ENCODE results near the gene SLC35A1. TPM values are rescaled to one million over a fixed set of nuclear protein-coding genes. Genes with fewer than 3 reads are reported as not detected.

Gene SLC35A1
- total RNA-seq, 1 donor from 2014 or later: 20.0 TPM

DNA sequence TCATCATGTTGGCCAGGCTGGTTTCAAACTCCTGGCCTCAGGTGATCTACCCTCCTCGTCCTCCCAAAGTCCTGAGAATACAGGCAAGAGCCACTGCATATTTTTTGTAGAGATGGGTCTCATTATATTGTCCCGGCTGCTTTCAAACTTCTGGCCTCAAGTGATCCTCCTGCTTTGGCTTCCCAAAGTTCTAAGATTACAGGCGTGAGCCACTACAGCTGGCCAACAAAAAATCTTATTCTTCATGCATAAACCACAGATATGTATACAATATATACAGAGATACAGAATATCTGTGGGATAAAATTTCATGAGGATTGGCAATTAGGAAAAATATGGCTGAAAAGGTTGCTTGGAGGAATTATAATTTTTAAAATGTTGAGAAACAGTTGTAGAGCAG is 49.9 kb downstream of the SLC35A1 start:
- DNase-seq (ENCODE audit: low read depth in 2 of 2): no peak

- DNase-seq (ENCODE audit: low read depth in 2 of 2): peak in 1 of 2 donors; percentile 62
Measured at GRCh38 chr6:87529221-87529620, 56.4 kb downstream of the SLC35A1 start.

DNA sequence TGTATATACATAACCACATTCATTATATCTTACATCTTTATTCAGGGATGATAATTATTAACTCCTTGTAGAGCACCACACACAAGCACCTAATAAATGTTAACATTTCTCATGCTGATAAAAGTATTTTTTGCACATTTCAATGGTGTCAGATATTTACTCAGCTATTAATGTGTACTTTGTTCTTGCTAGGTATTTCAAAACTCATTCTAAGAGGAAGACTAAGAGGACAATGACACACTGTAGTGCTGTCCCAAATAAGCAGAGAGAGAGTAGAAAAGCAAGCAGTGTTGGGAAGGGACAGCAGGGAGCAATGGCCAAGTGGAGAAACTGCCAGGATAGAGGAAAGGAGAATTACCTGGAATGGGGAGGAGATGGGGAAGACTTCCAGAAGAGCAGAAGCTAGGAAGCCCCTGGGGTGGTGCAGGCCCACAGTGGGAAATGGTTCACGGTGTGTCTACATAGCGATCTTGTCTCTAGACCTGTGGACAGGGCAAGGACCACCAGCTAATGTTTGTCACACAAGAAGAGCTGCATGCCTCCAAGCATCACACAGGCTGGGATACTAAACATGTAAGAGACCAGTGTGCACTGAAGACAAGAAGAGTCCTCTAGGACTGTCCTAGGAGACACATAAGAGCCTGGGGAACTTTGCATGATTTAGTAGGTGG is 61.7 kb downstream of the SLC35A1 start:
- no peak for DNase-seq (ENCODE audit: low read depth in 2 of 2)

DNA sequence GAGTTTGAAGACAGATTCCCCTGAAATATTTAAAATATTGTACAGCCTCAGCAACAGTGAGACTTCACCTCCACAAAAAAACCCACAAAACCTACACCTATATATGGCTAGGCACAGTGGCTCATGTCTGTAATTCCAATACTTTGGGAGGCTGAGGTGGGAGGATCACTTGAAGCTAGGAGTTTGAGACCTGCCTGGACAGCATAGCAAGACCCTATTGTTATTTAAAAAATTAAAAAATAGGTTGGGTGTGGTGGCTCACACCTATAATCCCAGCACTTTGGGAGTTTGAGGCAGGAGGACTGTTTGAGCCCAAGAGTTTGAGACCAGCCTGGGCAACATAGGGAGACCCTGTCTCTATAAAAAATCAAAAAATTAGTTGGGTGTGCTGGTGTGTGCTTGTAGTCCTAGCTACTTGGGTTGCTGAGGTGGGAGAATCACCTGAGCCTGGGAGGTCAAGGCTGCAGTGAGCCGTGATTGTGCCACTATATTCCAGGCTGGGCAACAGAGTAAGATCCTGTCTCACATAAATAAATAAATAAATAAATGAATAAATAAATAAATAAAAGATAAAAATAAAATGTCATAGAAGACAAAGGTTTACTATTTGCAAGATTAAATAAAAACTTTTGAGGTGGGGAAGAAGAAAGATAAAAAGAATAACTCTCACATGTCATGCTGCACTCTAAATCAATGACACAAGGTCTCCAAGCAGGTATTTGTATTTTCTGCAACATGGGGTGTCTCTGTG is 65.9 kb downstream of the SLC35A1 start:
- DNase-seq (ENCODE audit: low read depth in 2 of 2): no peak

GRCh38 chr6:87539554-87539953 is 66.8 kb downstream of the SLC35A1 start:
- DNase-seq (ENCODE audit: low read depth in 2 of 2): no peak

- peak; percentile 93 to 97 for DNase-seq (ENCODE audit: low read depth in 2 of 2)
Measured at GRCh38 chr6:87540539-87540938, 67.8 kb downstream of the SLC35A1 start.

DNA sequence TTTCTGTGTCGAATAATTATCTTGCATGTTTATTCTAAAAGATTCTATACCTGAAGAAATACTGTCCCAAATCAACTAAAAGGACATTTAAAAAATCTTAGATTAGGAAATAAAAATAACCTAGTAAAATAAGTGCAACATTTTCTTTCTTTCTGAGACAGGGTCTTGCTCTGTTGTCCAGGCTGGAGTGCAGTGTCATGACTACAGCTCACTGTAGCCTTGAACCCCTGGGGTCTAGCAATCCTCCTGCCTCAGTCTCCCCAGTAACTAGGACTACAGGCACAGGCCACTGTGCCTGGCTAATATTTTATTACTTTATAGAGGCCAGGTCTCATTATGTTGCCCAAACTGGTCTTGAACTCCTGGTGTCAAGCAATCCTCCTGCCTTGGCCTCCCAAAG is 68.3 kb downstream of the SLC35A1 start:
- no peak for DNase-seq (ENCODE audit: low read depth in 2 of 2)

DNA sequence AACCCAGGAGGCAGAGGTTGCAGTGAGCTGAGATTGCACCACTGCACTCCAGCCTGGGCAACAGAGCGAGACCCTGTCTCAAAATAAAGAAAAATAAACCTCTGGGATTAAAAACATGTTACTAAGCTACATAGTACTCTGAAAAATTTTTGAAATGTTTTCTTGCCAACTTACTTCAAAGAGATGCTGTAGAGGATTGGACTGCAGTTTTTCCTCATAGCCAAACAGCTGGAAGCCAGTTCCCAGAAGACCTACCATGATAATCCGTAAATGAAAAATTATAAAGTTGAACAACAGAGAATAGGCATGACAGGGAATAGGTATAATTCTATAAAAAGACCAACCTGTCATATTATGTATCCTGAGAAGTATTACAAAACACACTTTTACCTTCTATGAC is 69.0 kb downstream of the SLC35A1 start:
- no peak for DNase-seq (ENCODE audit: low read depth in 2 of 2)

GRCh38 chr6:87543696-87544473 is 71.1 kb downstream of the SLC35A1 start:
- no peak for DNase-seq (ENCODE audit: low read depth in 2 of 2)

GRCh38 chr6:87544474-87544735 is 71.6 kb downstream of the SLC35A1 start:
- DNase-seq (ENCODE audit: low read depth in 2 of 2): no peak

DNA sequence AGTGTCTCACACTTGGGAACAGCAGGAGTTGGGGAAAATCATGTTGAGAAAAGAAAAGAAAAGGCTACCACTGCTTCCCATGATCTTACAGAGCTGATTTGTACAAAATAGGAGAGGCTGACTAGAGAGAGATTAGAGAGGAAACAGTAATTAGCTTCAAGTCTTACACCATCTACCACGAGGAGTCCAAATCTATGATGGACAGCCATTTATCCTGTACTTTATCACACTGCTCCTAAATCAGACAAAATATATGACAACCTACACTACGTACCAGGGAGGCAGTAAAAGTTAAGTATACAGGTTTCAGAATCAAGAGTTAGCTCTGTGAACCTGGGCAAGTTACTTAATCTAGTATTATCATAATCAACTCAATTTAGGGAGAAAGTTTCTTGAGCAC is 79.0 kb downstream of the SLC35A1 start:
- DNase-seq (ENCODE audit: low read depth in 2 of 2): no peak

GRCh38 chr6:87553159-87553765 is 80.5 kb downstream of the SLC35A1 start:
- no peak for DNase-seq (ENCODE audit: low read depth in 2 of 2)

DNA sequence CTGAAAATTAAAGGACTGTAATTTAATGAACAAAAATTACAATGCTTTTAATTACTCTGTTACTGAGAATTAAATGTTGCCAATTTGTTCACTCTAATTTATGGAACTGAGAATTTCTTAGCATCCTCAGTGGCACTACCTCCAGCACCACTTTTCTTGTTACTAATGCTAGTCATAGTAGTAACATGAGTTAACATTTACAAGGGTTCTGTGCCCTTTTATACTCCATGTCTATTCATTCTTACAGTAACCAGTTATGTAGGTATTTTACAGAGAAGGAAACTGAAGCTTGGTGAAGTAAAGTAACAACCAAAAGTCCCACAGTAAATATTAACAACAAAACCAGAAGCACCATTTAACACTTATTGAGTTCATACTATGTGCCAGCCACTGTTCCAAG is 82.7 kb downstream of the SLC35A1 start:
- DNase-seq (ENCODE audit: low read depth in 2 of 2): no peak

DNA sequence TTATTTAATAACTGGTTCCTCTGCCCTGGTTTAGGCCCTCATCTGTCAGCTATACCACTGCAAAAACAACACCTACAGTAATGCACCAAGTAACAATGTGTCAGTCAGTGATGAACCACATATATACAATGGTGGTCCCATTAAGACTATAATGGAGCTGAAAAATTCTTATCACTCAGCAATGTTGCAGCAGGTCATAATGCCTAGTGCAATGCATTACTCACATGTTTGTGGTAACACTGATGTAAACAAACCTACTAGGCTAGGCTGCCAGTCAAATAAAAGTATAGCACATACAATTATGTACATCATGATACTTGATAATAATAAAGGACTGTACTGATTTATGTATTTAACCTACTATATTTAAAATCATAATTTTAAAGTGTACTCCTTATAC is 85.7 kb downstream of the SLC35A1 start:
- DNase-seq (ENCODE audit: low read depth in 2 of 2): no peak

DNA sequence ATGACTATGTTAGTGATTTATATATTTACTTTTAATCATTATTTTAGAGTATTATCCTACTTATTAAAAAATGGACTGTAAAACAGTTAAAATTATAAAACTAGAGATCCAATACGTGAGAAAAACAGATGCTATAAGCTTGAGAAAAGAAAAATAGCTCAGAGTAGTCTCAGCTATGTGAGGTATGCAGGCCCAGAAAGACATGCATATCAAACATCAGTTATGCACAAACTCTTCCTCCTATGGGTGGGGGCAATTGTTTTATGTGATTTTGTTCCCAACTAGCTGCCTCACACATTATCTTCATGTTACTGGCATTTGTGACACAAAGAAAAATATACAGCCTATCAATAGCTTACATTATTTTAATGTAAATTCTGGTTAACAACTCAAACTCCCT is 88.2 kb downstream of the SLC35A1 start:
- DNase-seq (ENCODE audit: low read depth in 2 of 2): no peak

Other genes with a start within 250 kb of the SLC35A1 start
- gene SMIM8, start 150.4 kb upstream of the SLC35A1 start, total RNA-seq: 2.2 and 2.5 TPM in 2 replicates
- gene GJB7, start 143.7 kb upstream of the SLC35A1 start, total RNA-seq: not detected in 2 replicates
- gene C6orf163, start 128.2 kb upstream of the SLC35A1 start, total RNA-seq: 0.26 and 0.63 TPM in 2 replicates
- gene CFAP206, start 65.0 kb upstream of the SLC35A1 start, total RNA-seq: 0.13 TPM in 2 replicates
- 28.6 and 33.5 TPM in 2 replicates for gene RARS2, start 117.0 kb downstream of the SLC35A1 start, total RNA-seq
- 10.1 and 12.1 TPM in 2 replicates for gene ORC3, start 117.2 kb downstream of the SLC35A1 start, total RNA-seq
- 13.6 and 16.3 TPM in 2 replicates for gene AKIRIN2, start 229.3 kb downstream of the SLC35A1 start, total RNA-seq